Measurements from ENCODE around the gene SPC24.
"Not testable (repeated sequence)": the region's sequence is repeated elsewhere in the genome, so short reads cannot be mapped to it uniquely, and the experiment has no call there.

SPC24 gene

DNA sequence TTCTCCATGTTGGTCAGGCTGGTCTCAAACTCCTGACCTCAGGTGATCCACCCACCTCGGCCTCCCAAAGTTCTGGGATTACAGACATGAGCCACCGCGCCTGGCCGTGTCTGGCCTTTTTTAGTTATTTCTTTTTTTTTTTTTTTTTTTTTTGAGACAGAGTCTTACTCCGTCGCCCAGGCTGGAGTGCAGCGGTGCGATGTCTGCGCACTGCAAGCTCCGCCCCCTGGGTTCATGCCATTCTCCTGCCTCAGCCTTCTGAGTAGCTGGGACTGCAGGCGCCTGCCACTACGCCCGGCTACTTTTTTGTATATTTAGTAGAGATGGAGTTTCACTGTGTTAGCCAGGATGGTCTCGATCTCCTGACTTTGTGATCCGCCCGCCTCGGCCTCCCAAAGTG lies 33.6 kb downstream of the SPC24 start:
- not testable (repeated sequence) for DNase-seq

DNA sequence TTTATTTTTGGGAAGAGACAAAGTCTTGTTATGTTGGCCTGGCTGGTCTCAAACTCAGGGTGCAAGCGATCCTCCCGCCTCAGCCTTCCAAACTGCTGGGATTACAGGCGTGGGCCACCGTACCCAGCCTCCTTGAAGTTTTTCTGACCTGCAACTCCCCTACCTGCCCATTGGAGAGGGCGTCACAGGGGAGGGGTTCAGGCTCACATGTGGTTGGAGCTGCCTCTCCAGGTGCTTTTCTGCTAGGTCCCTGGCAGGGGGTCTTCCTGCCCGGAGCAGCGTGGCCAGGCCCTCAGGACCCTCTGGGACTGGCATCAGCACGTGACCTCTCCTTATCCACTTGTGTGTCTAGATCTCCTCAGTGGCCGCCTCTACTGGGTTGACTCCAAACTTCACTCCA lies 39.1 kb downstream of the SPC24 start:
- DNase-seq: no peak

DNA sequence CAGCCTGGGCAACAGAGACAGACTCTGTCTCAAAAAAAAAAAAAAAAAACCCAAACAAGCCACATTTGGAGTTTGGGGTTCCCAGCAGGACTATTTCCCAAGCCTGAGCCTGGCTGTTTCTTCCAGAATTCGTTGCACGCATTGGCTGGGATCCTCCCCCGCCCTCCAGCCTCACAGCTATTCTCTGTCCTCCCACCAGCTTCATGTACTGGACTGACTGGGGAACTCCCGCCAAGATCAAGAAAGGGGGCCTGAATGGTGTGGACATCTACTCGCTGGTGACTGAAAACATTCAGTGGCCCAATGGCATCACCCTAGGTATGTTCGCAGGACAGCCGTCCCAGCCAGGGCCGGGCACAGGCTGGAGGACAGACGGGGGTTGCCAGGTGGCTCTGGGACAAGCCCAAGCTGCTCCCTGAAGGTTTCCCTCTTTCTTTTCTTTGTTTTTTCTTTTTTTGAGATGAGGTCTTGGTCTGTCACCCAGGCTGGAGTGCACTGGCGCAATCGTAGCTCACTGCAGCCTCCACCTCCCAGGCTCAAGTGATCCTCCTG lies 39.6 kb downstream of the SPC24 start:
- DNase-seq: no peak

DNA sequence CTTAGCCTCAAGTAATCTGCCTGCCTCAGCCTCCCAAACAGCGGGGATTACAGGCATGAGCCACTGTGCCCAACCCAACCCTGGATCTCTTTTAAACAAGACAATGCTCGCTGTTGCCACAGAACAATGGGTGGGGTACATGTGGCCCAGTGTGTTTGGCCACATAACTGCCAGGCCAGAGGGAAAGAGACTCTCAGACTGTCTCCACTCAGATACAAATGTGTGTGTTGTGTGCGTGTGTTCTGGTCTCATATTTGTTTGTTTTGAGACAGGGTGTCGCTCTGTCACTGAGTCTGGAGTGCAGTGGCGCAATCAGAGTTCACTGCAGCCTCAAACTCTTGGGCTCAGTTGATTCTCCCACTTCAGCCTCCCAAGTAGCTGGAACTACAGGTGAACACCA lies 40.5 kb downstream of the SPC24 start:
- no peak for DNase-seq

DNA sequence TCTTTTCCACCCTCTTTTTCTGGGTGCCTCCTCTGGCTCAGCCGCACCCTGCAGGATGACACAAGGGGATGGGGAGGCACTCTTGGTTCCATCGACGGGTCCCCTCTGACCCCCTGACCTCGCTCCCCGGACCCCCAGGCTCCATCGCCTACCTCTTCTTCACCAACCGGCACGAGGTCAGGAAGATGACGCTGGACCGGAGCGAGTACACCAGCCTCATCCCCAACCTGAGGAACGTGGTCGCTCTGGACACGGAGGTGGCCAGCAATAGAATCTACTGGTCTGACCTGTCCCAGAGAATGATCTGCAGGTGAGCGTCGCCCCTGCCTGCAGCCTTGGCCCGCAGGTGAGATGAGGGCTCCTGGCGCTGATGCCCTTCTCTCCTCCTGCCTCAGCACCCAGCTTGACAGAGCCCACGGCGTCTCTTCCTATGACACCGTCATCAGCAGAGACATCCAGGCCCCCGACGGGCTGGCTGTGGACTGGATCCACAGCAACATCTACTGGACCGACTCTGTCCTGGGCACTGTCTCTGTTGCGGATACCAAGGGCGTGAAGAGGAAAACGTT lies 42.4 kb downstream of the SPC24 start:
- DNase-seq: no peak

DNA sequence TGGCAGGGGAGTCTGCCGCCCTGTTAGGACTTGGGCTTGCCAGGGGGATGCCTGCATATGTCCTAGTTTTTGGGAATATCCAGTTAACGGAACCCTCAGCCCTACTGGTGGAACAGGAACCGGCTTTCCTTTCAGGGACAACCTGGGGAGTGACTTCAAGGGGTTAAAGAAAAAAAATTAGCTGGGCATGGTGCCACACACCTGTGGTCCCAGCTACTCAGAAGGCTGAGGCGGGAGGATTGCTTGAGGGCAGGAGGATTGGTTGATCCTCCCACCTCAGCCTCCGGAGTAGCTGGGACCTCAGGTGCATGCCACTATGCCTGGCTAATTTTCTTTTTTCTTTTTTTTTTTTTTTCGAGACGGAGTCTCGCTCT lies 43.8 kb downstream of the SPC24 start:
- no peak for DNase-seq

DNA sequence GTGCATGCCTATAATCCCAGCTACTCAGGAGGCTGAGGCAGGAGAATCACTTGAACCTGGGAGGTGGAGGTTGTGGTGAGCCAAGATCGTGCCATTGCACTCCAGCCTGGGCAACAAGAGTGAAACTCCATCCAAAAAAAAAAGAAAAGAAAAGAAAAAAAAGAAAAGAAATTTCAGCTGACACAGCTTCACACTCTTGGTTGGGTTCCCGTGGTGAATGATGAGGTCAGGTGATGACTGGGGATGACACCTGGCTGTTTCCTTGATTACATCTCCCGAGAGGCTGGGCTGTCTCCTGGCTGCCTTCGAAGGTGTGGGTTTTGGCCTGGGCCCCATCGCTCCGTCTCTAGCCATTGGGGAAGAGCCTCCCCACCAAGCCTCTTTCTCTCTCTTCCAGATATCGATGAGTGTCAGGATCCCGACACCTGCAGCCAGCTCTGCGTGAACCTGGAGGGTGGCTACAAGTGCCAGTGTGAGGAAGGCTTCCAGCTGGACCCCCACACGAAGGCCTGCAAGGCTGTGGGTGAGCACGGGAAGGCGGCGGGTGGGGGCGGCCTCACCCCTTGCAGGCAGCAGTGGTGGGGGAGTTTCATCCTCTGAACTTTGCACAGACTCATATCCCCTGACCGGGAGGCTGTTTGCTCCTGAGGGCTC lies 44.3 kb downstream of the SPC24 start:
- DNase-seq: no peak

DNA sequence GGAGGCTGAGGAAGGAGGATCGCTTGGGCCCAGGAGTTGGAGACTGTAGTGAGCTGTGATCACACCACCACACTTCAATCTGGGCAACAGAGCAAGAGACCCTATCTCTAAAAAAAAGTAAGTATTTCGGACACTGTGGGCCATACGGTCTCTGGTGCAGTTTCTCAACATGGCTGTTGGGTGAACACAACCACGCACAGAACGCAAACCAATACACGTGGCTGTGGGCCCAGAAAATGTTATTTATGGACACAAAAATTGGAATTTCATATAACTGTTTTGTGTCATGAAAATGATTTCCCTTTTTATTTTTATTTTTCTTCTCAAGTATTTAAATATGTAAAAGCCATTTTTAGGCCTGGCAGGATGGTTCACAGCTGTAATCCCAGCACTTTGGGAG lies 46.8 kb downstream of the SPC24 start:
- no peak for DNase-seq

DNA sequence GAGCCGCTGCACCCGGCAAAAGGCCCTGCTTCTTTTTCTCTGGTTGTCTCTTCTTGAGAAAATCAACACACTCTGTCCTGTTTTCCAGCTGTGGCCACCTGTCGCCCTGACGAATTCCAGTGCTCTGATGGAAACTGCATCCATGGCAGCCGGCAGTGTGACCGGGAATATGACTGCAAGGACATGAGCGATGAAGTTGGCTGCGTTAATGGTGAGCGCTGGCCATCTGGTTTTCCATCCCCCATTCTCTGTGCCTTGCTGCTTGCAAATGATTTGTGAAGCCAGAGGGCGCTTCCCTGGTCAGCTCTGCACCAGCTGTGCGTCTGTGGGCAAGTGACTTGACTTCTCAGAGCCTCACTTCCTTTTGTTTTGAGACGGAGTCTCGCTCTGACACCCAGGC lies 49.1 kb downstream of the SPC24 start:
- DNase-seq: no peak

DNA sequence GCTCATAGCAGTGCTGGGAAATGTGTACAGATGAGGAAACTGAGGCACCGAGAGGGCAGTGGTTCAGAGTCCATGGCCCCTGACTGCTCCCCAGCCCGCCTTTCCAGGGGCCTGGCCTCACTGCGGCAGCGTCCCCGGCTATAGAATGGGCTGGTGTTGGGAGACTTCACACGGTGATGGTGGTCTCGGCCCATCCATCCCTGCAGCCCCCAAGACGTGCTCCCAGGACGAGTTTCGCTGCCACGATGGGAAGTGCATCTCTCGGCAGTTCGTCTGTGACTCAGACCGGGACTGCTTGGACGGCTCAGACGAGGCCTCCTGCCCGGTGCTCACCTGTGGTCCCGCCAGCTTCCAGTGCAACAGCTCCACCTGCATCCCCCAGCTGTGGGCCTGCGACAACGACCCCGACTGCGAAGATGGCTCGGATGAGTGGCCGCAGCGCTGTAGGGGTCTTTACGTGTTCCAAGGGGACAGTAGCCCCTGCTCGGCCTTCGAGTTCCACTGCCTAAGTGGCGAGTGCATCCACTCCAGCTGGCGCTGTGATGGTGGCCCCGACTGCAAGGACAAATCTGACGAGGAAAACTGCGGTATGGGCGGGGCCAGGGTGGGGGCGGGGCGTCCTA lies 50.5 kb downstream of the SPC24 start:
- DNase-seq: no peak

DNA sequence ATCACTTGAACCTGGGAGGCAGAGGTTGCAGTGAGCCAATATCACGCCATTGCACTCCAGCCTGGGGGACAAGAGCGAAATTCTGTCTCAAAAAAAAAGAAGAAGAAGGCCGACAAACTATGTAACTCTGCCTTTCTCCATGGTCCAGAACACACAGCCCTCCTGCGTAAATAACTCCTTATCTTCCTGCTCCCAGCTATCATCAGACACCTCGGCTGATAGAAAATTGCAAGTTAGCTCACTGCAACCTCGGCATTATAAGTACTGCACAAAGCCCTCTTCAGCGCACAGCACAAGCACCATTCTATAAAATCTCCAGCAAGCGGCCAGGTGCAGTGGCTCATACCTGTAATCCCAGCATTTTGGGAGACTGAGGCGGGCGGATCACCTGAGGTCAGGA lies 51.9 kb downstream of the SPC24 start:
- DNase-seq: not testable (repeated sequence)

DNA sequence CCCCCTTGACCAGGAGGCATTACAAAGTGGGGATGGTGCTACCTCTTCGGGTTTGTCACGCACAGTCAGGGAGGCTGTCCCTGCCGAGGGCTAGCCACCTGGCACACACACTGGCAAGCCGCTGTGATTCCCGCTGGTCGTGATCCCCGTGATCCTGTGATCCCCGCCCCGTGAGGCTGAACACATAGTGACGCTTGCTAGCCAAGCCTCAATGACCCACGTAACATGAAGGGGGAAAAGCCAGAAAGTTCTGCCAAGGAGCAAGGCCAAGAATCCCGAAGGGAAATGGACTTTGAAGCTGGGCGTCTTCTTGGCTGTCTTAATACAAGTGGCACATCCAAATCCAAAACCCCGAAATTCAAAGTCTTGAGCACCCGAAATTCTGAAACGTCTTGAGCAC lies 52.6 kb downstream of the SPC24 start:
- DNase-seq: no peak

DNA sequence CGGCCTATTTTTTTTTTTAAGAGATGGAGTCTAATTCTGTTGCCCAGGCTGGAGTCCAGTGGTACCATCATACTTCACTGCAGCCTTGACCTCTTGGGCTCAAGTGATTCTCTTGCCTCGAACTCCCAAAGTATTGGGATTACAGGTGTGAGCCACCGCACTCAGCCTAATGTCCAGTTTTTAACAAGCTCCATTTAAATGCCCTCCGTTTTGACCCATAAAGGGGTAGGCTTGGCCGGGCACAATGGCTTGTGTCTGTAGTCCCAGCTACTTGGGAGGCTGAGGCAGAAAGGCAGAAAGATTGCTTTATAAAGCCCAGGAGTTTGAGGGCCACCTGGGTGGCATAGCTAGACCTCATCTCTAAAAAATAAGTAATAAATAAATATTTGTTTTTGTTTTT lies 54.5 kb downstream of the SPC24 start:
- no peak for DNase-seq

DNA sequence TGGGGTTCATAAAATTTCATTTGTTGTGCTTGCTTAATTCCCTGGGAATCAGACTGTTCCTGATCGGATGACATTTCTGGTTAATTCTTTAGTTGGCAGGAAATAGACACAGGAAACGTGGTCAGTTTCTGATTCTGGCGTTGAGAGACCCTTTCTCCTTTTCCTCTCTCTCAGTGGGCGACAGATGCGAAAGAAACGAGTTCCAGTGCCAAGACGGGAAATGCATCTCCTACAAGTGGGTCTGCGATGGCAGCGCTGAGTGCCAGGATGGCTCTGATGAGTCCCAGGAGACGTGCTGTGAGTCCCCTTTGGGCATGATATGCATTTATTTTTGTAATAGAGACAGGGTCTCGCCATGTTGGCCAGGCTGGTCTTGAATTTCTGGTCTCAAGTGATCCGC lies 55.5 kb downstream of the SPC24 start:
- no peak for DNase-seq

DNA sequence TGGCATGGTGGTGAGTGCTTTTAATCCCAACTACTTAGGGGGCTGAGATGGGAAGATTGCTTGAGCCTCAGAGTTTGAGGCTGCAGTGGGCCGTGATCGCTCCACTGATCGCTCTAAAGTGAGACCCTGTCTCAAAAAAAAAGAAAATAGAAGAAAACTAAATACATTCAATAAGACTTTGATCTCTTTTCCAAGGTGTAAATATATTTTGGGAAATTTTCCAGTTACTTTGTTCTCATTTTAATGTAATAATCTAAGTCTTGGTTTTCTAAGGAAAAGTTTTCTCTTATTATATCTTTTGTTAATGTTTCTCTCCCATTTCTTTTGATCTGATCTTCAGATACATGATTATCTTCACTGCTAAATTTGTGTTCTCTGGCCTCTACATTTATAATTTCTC lies 56.7 kb downstream of the SPC24 start:
- no peak for DNase-seq

DNA sequence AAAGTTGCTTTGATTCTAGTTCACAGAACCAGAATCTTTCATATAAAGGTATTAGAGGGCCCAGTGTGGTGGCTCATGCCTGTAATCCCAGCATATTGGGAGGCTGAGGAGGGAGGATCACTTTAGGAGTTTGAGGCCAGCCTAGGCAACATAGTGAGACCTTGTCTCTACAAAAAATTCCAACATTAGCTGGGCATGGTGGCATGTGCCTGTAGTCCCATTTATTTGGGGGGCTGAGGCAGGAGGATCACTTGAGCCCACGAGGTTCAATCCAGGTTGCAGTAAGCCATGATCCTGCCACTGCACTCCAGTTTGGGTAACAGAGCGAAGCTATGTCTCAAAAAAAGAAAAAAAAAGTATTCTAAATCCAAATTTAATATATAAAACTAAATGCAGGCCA lies 57.3 kb downstream of the SPC24 start:
- no peak for DNase-seq

DNA sequence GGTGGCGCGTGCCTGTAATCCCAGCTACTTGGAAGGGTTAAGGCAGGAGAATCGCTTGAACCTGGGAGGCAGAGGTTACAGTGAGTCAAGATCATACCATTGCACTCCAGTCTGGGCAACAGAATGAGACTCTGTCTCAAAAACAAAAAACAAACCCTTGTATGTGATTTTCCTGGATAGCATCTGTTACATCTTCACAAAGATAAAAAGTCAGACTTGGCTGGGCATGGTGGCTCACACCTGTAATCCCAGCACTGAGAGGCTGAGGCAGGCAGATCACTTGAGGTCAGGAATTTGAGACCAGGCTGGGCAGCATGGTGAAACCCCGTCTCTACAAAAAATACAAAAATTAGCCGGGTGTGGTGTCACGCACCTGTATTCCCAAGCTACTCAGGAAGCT lies 58.2 kb downstream of the SPC24 start:
- DNase-seq: not testable (repeated sequence)

DNA sequence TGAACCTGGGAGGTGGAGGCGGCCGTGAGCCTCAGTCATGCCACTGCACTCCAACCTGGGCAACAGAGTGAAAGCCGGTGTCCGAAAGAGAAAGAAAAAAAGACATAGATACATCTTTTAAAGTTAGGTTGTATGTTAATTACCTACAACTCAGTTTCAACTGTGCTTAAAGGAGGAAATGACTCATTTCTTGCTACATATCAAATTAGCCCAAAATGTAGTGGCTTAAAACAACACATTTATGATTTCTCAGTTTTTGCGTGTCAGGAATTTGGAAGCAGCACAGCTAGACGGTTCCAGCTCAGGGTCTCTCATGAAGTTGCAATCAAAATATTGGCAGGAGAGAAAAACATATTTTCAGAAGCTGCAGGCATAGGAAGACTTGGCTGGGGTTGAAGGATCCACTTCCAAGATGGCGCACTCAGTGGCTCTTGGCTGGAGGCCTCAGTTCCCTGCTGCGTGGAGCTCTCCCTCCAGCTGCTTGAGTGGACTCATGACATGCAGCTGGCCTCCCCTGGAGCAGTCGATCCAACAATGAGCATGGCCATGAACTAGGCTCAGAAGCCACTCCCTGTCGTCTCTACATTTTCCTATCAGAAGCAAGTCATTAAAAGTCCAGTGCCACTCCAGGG lies 59.3 kb downstream of the SPC24 start:
- peak in 1 of 2 experiments; percentile 19 for DNase-seq

Measured in activated CD4-positive, alpha-beta T cell treated with anti-CD3 and anti-CD28 coated beads, Interleukin-2, amount 50 U/mL, for 48 hours (primary cell).